AG09319 (cell line): ENCODE data around the gene ARV1.
"Not testable (repeated sequence)": the region's sequence is repeated elsewhere in the genome, so short reads cannot be mapped to it uniquely, and the experiment has no call there.

Experiments
- DNase-seq: peaks from one replicate; pipeline ENCODE4 v3.0.0-alpha.2; 2010; ENCODE audit warnings: low read depth; ENCODE audit errors: extremely low read depth
- CTCF ChIP-seq: IDR thresholded peaks from 2 replicates; pipeline ENCODE4 v1.5.1; 2011; ENCODE audit warnings: low read depth, mild to moderate bottlenecking, inconsistent platforms, low read length, moderate library complexity

Gene ARV1

GRCh38 chr1:231001892-231002291 lies 23.0 kb downstream of the ARV1 start:
- no peak for TF ChIP-seq CTCF
- DNase-seq: no peak

GRCh38 chr1:231007535-231007934 lies 28.6 kb downstream of the ARV1 start:
- DNase-seq: not testable (repeated sequence)

GRCh38 chr1:231011360-231011759 lies 32.5 kb downstream of the ARV1 start:
- no peak for DNase-seq
- no peak for TF ChIP-seq CTCF

GRCh38 chr1:231011963-231012362 lies 33.1 kb downstream of the ARV1 start:
- TF ChIP-seq CTCF: no peak
- DNase-seq: no peak

- TF ChIP-seq CTCF: no peak
Observed at GRCh38 chr1:231013391-231014015, 34.6 kb downstream of the ARV1 start.

GRCh38 chr1:231016234-231016633 lies 37.3 kb downstream of the ARV1 start:
- no peak for DNase-seq
- no peak for TF ChIP-seq CTCF

More at GRCh38 chr1:231013391-231014015, 34.6 kb downstream of the ARV1 start:
- no peak for DNase-seq

- no peak for TF ChIP-seq CTCF
- no peak for DNase-seq
Observed at GRCh38 chr1:231016966-231017365, 38.1 kb downstream of the ARV1 start.

- DNase-seq: no peak
- TF ChIP-seq CTCF: no peak
Observed at GRCh38 chr1:231019711-231020110, 40.8 kb downstream of the ARV1 start.
